EL (cell line): ENCODE data around the gene NCR2.
A peak's percentile ranks its signal among the peaks of the same experiment; 100 is the strongest.

ENCODE experiments used
- DNase-seq: peaks from one replicate; pipeline ENCODE4 v3.0.0-alpha.2; 2016

Gene NCR2

DNA sequence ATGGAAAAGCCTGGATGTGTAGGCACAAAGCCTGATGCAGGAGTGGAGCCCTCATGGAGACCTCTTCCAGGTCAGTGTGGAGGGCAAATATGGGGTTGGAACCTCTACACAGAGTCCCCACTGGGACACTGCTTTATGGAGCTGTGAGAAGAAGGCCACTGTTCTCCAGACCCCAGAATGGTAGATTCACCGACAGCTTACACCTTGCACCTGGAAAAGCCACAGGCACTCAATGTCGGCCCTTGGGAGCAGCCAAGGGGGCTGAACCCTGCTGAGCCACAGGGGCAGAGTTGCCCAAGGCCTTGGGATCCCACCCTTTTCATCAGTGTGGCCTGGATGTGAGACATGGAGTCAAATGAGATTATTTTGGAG is 24.9 kb downstream of the NCR2 start:
- DNase-seq, result no peak

DNA sequence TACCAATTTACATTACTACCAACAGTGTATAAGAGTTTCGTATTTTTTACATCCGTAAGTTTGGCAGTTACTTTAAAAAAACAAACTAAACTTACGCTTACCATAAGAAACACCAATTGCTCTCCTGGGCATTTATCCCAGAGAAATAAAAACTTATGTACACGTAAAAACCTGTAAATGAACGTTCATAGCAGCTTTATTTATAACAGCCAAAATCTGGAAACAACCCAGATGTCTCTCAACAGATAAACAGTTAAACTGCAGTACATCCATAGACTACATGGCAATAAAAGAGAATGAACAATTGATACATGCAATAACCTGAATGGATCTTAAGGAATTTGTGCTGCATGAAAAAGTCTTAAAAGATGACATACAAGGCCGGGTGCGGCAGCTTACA is 30.7 kb downstream of the NCR2 start:
- no peak for DNase-seq

DNA sequence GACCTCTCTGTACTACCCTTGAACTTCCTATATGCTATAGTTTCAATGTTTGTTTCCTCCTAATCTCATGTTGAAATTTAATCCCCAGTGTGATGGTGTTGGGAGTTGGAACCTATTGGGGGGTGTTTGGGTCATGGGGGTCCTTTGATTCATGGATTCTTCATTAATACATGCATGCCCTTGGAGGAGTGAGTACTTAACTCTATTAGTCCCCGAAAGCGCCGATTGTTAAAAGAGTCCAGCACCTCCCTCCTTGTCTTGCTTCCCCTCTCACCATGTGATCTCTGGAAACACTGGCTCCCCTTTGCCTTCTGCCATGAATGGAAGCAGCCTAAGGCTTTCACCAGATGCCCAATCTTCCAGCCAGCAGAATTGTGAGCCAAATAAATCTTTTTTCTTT is 31.7 kb downstream of the NCR2 start:
- no peak for DNase-seq

DNA sequence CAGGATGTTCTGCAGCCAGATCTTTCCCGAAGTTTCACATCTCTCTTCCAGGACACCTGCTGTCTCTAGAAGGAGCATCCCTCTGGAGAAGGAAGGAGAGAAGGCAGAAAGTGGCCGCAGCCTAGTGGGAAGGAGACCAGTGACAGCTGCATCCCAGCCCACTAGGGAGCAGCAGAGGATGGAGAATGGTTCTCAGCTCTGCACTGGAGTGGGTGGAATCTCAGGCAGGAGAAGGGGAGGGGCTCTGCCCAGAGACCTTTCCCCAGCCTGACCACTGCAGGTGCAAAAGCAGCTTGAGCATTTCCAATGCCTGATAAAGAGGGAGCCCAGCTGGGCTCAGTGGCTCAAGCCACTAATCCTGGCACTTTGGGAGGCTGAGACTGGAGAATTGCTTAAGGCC is 32.3 kb downstream of the NCR2 start:
- peak; percentile 53 for DNase-seq

DNA sequence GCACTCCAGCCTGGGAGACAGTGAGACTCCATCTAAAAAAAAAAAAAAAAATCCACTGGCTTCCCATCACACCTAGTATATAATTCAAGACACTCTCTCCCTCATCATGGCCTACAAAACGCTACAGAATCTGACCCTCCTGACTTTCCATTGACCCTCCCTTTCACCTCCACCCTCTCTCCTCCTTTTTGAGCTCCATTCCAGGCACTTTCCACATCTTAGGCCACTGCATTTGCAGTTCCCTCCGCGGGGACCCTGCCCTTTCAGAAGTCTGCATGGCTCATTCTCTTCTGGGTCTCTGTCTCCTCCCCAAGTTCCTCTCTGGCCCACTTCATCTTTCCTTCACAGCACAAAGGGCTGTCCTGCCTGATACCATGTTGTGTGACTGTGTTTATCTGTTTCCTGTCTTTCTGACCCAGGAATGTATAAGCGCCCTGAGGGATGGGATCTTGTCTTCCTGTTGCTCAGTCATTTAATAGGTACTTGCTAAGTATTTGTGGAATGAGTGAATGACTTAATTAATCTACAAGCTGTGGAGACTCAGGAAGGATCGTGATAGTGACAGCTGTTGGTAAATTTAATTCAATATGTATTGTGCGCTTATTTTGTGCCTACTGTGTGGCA is 35.2 kb downstream of the NCR2 start:
- DNase-seq, result peak; percentile 72

DNA sequence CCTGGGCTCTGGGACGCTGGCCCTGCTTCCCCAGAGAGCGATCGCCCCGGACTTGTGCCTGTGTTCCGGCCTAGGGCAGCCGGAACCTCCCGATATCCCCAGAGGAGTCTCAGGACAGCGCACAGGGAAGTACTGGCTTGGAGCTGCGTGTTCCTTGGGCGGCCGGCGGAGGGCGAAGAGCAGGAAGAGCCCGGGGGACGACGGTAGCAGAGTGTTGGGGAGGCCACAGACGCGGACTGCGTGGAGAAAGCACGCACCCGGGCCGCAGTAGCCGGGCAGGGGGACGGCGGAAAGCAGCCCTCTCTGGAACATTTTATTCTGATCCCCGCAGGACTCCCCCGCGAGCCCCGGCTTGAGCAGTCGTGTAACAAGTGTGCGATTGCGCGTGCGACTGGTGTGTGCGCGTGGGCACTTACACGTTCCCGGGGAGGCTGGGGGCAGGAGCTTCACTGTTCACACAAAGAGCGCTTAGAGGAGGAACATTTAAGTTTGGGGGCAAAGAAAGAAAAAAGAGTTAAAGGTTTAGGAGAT is 36.1 kb downstream of the NCR2 start:
- peak; percentile 66 for DNase-seq

DNA sequence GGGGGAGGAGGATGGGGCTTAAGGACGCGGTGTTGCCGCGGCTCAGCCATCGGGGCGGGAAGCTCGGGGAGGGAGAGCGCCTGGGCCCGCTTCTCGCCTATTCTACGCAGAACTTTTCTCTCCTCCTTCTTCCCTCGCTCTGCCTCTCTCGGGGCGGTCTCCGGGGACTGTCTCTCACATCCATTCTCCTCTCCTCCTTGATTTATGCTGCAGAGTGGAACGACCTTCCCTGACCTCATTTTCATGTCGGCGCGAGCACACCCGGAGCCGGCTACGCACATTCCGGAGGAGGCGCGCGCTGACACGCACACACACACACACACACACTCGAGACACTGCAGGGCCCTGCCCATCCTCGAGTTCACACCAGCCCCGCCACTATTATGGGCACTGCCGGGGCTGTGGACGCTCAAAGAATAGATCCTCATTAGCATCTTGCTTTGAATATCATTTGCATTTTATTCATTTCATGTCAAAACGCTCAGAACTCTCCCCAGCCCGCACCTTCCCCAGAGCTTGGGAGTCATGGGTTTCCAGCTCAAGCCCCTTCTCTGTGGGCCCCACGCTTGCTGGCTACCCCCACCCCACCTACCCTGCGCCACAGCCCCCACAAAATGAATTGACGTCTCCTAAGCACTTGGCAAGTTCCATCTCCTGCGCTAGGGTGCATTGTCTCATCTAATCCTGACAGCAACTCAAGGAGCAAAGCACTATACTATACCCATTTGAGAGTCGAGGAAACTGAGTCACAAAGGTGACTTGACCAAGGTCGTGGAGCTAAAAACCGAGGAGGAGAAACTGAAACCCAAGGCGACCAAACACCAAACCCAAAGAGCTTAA is 36.8 kb downstream of the NCR2 start:
- DNase-seq, result peak; percentile 27

DNA sequence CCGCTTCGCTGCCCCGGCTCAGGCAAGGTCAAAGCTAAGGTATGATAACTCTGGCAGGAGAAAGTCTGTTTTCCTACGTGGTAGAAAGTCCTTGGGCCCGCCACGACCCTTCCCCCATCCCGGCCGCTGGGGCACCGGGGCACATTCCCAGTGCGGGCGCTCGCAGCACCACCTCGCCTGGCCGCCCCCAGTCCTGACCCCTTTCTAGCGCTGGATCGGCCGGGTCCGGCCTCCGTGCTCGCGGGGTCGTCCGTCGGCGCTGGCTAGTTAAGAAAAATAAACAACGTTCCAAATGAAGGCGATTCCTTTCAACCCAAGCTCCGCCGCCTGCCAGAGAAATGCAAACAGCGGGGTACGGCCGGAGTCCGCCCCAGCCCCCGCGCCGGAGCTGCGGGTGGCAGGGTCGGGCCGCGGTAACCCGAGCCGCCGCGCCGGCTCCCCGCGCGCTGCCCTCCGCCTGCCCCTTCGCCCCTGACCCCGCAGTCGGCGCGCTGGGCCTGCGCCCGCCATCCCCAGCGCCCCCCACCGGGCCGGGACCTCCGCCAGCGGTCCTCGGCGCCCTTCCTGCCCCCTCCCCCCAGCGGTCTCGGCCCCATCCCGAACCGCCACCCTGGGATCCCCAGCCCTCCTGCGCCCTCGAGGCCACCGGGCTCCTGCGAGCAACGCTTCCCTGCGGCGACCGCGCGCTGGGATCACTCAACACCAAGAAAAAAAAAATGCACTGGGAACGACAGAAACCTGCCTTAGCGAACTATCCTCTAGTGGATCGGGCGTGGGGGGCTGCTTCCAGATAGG is 37.6 kb downstream of the NCR2 start:
- DNase-seq, result no peak

DNA sequence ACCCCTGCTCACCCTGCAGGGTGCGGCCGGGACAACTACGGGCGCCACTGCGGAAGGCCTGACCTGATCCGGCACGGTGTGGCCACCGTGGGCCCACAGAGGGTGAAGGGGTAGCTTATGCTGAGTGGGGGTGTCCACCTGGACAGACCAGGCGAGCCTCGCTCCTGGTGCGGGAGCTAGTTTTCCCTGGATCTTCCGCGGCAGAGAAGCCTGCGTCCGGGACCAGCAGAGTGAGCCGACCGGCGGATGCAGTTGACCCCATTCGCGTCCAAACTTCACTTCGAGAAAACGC is 38.2 kb downstream of the NCR2 start:
- no peak for DNase-seq

DNA sequence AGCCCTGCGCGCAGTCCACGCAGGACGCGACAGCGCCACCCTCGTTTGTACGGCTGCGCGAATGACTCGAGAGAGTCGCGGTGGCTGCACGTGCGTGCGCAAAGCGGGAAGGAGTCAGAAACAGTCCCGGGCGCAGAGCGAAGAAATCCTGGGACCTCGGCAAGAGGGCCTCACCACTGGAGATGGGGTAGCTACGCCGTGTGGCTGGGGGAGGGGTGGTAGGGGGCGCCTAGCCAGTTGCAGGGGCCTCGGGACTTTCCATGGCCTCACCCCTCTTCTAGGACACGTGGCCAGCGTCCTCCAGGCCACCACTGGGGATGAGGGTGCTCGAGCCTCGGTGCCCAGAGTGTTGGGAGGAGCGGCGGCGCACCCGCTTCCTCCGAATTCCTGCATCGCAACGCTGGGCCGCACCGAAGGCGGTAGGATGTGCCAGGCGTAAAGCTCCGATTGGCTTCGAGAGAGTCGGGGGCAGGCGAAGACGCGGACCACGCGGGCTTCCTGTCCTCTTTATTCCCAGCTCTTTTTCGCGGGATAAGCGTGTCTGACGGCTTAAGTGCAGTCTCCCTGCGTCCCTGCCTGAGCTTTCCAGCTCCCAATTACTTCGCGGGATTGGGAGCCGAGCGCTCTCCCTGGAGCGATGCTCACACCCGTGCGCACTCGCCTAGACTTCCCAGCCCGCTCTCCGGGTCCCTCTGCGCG is 38.7 kb downstream of the NCR2 start:
- DNase-seq, result peak; percentile 11

DNA sequence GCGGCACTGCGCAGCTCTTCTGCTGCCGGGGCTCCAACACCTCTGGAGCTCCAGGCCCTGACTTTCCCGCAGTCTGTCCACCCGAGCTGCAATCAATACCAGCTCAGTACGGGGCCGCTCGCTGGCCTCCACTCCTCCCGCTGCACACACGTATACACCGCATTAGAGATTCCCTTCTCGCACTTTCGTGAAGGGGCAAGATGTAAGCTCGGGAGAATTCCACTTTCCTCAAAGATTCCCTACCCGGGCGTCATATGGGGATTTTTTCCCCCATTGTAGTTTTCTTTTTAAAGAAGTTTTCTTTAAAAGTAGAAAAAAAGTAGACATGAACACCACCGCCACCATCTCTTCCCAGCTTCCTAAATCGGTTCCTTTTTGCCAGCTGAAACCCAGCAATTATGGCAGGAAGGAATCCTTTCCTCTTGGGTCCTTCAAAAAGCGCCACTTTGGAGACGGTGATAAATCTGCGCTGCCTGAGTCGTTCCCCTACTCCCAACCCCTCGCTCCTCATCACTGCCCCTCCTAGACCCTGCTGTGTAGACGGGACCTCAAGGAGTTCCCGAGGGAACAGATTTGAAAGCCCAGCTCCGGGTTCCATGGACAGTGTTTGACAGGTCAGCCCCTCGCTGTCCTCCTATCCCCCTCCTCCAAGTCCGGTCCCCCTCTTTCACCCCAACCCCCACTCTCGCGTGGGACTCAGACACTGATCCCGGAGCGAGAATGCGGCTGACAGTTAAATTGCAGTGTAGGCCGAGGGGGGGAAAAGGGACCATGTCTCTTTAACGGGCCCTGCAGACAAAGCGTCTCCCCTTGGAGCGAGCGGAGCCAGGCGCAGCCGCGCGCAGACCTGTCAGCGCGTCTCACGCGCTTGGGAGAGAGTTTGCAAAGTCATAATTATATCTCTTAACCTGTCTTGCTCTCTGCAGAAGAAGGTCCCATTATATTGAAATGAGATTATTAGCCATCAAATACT is 39.5 kb downstream of the NCR2 start:
- DNase-seq, result no peak

DNA sequence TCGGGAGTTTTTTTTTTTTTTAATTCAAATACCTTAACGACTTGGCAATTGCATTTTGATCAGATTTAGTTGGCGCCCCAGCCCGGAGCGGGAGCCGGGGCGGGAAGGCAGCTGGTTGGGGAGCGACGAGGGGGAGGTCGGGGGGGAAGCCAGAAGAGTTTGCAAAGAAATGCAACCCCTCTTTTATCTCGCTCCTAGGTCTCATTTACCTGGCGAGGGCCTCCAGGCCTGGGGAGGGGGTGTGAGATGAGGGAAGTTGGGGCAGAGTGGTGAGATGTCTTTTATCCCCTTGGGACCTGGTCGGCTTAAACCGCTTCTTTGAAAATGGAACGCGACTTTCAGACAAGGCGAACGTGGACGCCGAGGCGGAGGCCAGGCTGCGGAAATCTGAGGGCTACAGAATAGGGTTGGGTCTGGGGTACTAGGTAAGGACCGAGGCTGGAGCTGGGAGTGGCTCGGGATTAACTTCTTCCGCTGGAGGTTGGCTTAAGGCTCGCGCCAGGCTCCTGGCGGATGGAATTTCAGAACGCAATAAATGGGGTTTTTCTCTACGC is 40.3 kb downstream of the NCR2 start:
- DNase-seq, result no peak

DNA sequence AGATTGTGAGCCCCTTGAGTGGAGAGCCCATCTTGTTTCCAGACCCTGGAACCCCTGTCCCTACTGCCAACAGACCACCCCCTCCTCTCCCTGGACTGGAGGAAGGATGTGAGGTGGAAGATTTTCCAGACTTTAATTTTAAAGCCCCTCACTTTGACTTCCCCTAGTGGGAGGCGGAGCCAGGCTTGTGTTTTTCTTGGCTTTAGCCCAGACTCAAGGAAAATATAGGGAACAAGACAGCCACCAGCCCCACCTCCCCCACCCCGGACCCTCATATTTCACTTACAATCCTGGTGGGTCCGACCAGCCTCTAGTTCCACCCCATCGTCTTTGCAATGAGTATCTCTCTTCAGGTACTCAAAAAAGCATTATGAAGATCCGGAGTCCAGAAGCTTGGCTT is 40.8 kb downstream of the NCR2 start:
- no peak for DNase-seq

DNA sequence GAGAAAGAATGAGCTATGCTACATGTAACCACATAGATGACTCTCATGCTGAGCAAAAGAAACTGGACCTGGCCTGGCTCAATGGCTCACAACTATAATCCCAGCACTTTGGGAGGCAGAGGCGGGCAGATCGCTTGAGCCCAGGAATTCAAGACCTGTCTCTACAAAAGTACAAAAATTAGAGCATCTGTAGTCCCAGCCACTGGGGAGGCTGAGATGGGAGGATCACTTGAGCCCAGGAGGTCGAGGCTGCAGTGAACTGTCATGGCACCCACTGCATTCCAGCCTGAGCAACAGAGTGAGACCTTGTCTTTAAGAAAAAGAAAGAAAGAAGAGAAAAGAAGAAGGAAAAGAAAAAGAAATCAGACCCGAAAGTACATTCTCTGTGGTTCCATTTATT is 41.7 kb downstream of the NCR2 start:
- no peak for DNase-seq

DNA sequence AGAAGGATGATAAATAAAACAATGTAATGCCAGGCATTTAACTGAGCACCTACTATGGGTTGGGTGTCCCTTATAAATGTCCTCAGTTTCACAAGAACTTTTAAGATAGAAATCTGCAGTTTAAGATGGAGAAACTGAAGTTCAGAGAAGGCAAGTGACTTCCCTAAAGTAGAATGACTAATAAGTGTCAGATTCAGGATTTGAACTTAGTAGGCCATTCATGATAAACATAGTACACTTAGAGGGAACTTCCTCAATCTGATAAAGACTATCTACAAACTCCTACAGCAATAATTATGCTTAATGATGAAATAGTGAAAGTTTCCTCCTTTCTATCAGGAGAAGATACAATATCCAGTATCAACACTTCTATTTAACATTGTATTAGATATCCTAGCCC is 43.9 kb downstream of the NCR2 start:
- DNase-seq, result no peak

DNA sequence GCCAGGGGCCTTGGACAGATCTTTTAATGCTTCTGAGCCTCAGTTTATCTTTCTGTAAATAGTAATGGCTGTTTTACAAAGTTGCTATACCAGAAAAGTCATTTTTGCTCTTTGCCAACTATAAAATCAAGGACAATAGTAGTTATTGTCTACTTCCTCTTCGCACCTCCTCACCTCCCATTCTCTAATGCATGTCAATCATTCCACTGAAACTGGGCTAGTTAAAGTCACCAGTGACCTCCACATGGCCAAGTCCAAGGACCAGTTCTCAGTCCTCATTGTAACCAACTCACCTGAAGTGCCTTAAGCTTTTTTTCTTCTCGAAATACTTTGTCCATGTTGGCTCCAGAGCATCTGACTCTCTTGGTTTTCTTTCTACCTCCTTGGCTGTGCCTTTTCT is 51.2 kb downstream of the NCR2 start:
- DNase-seq, result no peak

DNA sequence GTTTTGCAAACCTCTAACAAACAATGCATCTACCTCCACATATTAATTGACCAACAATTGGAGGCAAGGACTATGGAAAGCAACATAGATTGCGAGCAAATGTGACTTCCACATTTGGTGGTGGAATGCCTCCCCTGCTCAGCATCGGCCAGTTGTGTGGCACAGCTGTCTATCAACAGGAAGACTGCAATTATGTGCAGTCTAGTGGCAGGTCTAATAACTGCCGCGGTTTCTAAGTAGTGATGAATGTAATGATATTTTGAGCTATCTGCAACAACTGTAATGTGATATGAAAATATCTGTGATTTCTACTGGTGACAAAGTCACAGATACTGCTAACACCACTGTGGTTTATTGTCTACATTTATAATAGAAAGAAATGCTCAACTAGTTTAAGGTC is 56.8 kb downstream of the NCR2 start:
- no peak for DNase-seq

DNA sequence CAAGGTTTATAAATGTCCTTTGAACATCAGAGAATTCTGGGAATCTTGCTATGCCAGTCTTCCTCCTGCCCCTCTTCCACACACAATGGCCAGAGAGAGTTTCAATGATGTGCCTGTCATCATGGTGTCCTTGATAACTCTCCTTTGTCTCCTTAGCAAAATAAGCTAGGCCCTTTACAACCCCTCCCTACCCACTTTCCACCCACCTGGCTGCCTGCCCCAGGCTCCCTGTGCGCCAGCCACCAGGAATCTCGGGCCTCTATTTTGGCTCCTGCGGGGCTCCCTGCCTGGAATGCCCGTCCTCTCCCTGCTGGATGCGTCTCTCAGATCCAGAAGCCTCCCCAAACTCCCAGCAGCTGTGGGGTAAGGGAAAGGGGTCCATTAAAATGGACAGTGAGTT is 60.9 kb downstream of the NCR2 start:
- no peak for DNase-seq

DNA sequence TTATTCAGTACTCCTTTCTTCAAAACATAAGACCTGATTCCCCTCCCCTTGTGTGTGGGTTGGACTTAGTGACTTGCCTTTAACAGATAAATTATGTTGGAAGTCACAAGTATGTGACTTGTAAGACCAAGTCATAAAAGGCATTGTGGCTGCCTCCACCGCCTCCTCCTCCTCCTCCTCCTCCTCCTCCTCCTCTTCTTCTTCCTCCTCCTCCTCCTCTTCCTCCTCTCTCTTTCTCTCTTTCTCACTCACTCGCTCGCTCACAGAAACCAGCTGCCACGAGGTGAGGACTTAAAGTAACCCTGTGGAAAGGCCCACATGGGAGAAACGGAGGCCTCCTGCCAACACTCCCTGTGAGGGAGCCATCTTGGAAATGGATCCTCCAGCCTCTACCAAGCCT is 64.0 kb downstream of the NCR2 start:
- no peak for DNase-seq
